Loucy (cell line): ENCODE results near the gene GAB2.

Experiments used
- H2AFZ ChIP-seq: fragments of 200-600 bp; sonication (generic); 2 replicates; pipeline ENCODE4 v1.6.0; 2016; ENCODE audit warnings: antibody characterized with exemption, mild to moderate bottlenecking, low read length, moderate library complexity
- H3F3A ChIP-seq: fragments of 200-600 bp; 2 replicates; pipeline ENCODE4 v1.6.0; 2016; ENCODE audit warnings: antibody characterized with exemption, low read depth, mild to moderate bottlenecking
- H3K27me3 ChIP-seq: fragments of 200-600 bp; sonication (generic); 2 replicates; pipeline ENCODE4 v1.6.1; 2014; ENCODE audit warnings: low read length, mild to moderate bottlenecking; ENCODE audit not compliant: insufficient read depth, poor library complexity, severe bottlenecking
- H3K36me3 ChIP-seq: fragments of 200-600 bp; sonication (generic); 2 replicates; pipeline ENCODE4 v1.6.1; 2016; ENCODE audit warnings: low read length; ENCODE audit not compliant: insufficient read depth
- H3K4me1 ChIP-seq: fragments of 200-600 bp; sonication (generic); 2 replicates; pipeline ENCODE4 v1.5.1; 2014; ENCODE audit warnings: low read length, mild to moderate bottlenecking; ENCODE audit not compliant: insufficient read depth, poor library complexity, severe bottlenecking
- H3K4me2 ChIP-seq: fragments of 200-600 bp; sonication (generic); 2 replicates; pipeline ENCODE4 v1.6.0; 2014; ENCODE audit warnings: antibody characterized with exemption, low read length, low read depth, mild to moderate bottlenecking; ENCODE audit not compliant: poor library complexity, severe bottlenecking
- H3K4me3 ChIP-seq: fragments of 200-600 bp; sonication (generic); 2 replicates; pipeline ENCODE4 v1.5.1; 2014; ENCODE audit warnings: low read length, mild to moderate bottlenecking, mixed read lengths; ENCODE audit not compliant: poor library complexity, severe bottlenecking
- H3K79me2 ChIP-seq: fragments of 200-600 bp; sonication (generic); 2 replicates; pipeline ENCODE4 v1.6.1; 2014; ENCODE audit warnings: low read length; ENCODE audit not compliant: insufficient read depth
- H3K9ac ChIP-seq: fragments of 200-600 bp; sonication (generic); 2 replicates; pipeline ENCODE4 v1.6.0; 2014; ENCODE audit warnings: mild to moderate bottlenecking, low read depth, low read length, moderate library complexity; ENCODE audit not compliant: poor library complexity, severe bottlenecking
- H3K9me2 ChIP-seq: fragments of 200-600 bp; sonication (generic); replicated peaks from 2 replicates; pipeline ENCODE4 v1.6.1; 2016; ENCODE audit warnings: low read depth, low read length, mixed read lengths
- H3K9me3 ChIP-seq: fragments of 200-600 bp; sonication (generic); 2 replicates; pipeline ENCODE4 v1.6.1; 2014; ENCODE audit warnings: mild to moderate bottlenecking, antibody characterized with exemption, low read length, low read depth; ENCODE audit not compliant: insufficient read depth
- H4K20me1 ChIP-seq: fragments of 200-600 bp; sonication (generic); 2 replicates; pipeline ENCODE4 v1.6.0; 2014; ENCODE audit warnings: antibody characterized with exemption, low read length, mild to moderate bottlenecking; ENCODE audit not compliant: insufficient read depth, poor library complexity, severe bottlenecking
- EZH2phosphoT487 ChIP-seq: fragments of 200-600 bp; IDR thresholded peaks from 2 replicates; pipeline ENCODE4 v1.6.1; 2018; ENCODE audit warnings: antibody characterized with exemption, mild to moderate bottlenecking, moderate library complexity, borderline replicate concordance
- TF ChIP-seq, protein P1 (sequence below): fragments of 200-600 bp; sonication (generic); conservative IDR thresholded peaks from 2 replicates; pipeline ENCODE4 v1.5.1; 2014; ENCODE audit warnings: mild to moderate bottlenecking, antibody characterized with exemption, low read length

Gene GAB2

DNA sequence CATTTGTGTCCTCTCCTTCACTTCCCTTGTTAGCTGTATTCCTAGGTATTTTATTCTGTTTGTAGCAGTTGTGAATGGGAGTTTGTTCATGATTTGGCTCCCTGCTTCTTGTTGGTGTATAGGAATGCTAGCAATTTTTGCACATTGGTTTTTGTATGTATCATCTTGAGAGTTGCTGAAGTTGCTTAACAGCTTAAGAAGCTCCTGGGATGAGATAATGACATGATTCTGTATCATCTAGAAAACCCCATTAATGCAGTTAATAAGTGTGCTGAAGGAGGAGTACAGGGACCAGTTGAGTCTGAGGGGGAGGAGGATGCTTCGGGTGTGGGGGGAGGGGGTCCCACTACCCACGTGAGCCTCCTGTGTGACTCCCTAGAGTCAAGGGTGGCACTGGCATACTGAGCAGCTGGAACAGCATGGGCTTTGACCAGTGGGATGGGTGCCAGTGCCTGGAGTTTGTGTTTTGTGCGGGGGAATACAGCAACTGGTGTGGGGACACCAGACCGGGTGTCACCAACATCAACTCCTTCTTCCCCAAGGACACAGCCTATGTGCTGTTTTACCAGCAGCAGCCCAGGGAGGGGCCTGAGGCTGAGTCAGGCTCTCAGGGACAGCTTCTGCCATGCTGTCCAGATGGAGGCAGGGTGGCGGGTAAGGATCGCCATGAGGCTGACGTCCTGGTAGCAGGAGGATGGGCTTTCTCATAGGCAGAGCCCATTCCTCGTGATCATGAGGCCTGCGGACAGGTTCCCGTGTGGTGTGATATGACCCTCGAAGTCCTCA, 204.8 kb downstream of the GAB2 start:
- H3K9me3 ChIP-seq: no peaks in the 10 kb centered on the region
- peaks cover 14% of the 10 kb centered on the region; the same call in 1 of the 2 replicates for H3K36me3 ChIP-seq
- H4K20me1 ChIP-seq: no peaks in the 10 kb centered on the region
- H3K9ac ChIP-seq: no peak overlapping the region
- H3K27me3 ChIP-seq: no peaks in the 10 kb centered on the region
- H3F3A ChIP-seq: no peaks in the 10 kb centered on the region
- no peak overlapping the region for H3K4me3 ChIP-seq
- H2AFZ ChIP-seq: no peak overlapping the region
- no peaks in the 10 kb centered on the region for H3K79me2 ChIP-seq
- H3K4me2 ChIP-seq: no peak overlapping the region
- no peak for TF ChIP-seq EZH2phosphoT487
- TF ChIP-seq, protein P1, sequence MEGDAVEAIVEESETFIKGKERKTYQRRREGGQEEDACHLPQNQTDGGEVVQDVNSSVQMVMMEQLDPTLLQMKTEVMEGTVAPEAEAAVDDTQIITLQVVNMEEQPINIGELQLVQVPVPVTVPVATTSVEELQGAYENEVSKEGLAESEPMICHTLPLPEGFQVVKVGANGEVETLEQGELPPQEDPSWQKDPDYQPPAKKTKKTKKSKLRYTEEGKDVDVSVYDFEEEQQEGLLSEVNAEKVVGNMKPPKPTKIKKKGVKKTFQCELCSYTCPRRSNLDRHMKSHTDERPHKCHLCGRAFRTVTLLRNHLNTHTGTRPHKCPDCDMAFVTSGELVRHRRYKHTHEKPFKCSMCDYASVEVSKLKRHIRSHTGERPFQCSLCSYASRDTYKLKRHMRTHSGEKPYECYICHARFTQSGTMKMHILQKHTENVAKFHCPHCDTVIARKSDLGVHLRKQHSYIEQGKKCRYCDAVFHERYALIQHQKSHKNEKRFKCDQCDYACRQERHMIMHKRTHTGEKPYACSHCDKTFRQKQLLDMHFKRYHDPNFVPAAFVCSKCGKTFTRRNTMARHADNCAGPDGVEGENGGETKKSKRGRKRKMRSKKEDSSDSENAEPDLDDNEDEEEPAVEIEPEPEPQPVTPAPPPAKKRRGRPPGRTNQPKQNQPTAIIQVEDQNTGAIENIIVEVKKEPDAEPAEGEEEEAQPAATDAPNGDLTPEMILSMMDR: no peak
- no peaks in the 10 kb centered on the region for H3K4me1 ChIP-seq
- H3K9me2 ChIP-seq: no peaks in the 10 kb centered on the region

DNA sequence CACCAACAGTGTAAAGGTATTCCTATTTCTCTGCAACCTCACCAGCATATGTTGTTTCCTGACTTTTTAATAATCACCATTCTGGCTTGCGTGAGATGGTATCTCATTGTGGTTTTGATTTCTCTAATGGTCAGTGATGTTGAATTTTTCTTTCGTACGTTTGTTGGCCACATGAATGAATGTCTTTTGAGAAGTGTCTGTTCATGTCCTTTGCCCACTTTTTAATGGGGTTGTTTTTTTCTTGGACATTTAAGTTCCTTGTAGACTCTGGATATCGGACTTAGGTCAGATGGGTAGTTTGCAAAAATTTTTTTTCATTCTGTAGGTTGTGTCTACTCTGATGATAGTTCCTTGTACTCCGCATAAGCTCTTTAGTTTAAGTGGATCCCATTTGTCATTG, 206.1 kb downstream of the GAB2 start:
- H3K4me3 ChIP-seq: no peak overlapping the region
- no peaks in the 10 kb centered on the region for H3F3A ChIP-seq
- H3K4me2 ChIP-seq: no peak overlapping the region
- peaks cover 14% of the 10 kb centered on the region; the same call in 1 of the 2 replicates for H3K36me3 ChIP-seq
- H3K9me2 ChIP-seq: no peaks in the 10 kb centered on the region
- H3K79me2 ChIP-seq: no peaks in the 10 kb centered on the region
- H3K9me3 ChIP-seq: no peaks in the 10 kb centered on the region
- H3K9ac ChIP-seq: no peak overlapping the region
- H4K20me1 ChIP-seq: no peaks in the 10 kb centered on the region
- H3K27me3 ChIP-seq: no peaks in the 10 kb centered on the region
- TF ChIP-seq, protein P1: no peak
- TF ChIP-seq EZH2phosphoT487: no peak
- no peak overlapping the region for H2AFZ ChIP-seq
- no peaks in the 10 kb centered on the region for H3K4me1 ChIP-seq

DNA sequence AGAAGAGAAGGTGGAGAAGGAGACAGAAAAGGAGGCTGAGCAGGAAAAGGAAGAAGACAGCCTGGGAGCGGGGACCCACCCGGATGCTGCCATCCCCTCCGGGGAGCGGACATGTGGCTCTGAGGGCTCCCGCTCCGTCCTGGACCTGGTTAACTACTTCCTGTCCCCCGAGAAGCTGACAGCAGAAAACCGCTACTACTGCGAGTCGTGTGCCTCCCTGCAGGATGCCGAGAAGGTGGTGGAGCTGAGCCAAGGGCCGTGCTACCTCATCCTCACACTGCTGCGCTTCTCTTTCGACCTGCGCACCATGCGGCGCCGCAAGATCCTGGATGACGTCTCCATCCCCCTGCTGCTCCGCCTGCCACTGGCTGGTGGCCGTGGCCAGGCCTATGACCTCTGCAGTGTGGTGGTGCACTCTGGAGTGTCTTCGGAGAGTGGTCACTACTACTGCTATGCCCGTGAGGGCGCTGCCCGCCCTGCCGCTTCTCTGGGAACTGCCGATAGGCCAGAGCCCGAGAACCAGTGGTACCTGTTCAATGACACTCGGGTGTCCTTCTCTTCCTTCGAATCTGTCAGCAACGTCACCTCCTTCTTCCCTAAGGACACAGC, 207.5 kb downstream of the GAB2 start:
- Histone ChIP-seq H3K4me1 (no peaks in the 10 kb centered on the region), H3K79me2 (no peaks in the 10 kb centered on the region), H3K9me3 (no peaks in the 10 kb centered on the region), H3K36me3 (peaks cover 14% of the 10 kb centered on the region; the same call in 1 of the 2 replicates), H3K4me2 (no peak overlapping the region), H3K9ac (no peak overlapping the region), H3K27me3 (no peaks in the 10 kb centered on the region), H3F3A (no peaks in the 10 kb centered on the region), H3K4me3 (no peak overlapping the region), H3K9me2 (no peaks in the 10 kb centered on the region), H4K20me1 (no peaks in the 10 kb centered on the region), H2AFZ (no peak overlapping the region)
- no peak for TF ChIP-seq EZH2phosphoT487
- TF ChIP-seq, protein P1: no peak
